Measurements from ENCODE around the gene MGLL.

The MGLL gene

DNA sequence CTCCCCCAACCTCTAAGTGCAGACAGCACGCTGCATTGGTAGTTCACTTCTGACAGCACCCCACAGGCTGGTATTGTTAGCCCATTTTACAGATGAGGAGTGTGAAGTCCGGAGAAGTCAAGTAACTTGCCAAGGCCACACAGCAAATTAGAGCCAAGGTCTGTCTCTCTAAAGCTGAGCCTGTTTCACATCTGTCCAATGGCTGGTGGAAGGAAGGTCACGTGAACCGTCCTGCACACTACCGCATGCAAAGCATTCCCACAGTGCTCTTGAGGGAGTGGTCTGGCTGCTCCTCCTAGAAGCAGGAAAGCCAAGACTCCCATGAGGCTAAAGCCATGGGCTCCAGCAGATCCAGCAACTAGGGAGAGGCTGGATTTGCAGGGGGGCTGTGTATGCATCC lies 50.0 kb downstream of the MGLL start:
- Histone ChIP-seq H3K4me2 (ENCODE audit: low read length) (no peak overlapping the region), H3K9me2 (ENCODE audit: low read depth, low read length) (no peaks in the 10 kb centered on the region), H3F3A (ENCODE audit: insufficient read depth, low read length) (no peaks in the 10 kb centered on the region), H4K20me1 (ENCODE audit: insufficient read depth, low read length) (no peaks in the 10 kb centered on the region), H3K9ac (ENCODE audit: low read length) (no peak overlapping the region), H3K27ac (ENCODE audit: low read depth, low read length, poor library complexity, severe bottlenecking) (no peak overlapping the region), H3K79me2 (ENCODE audit: insufficient read depth, low read length) (no peaks in the 10 kb centered on the region), H3K4me1 (ENCODE audit: insufficient read depth, low read length, severe bottlenecking) (no peaks in the 10 kb centered on the region), H3K27me3 (ENCODE audit: insufficient read depth, low read length) (no peaks in the 10 kb centered on the region; the same call in 1 of the 2 replicates), H3K36me3 (ENCODE audit: insufficient read depth, low read length) (no peaks in the 10 kb centered on the region), H3K4me3 (ENCODE audit: low read depth, low read length, poor library complexity, severe bottlenecking) (no peak overlapping the region), H2AFZ (ENCODE audit: low read length) (no peak overlapping the region), H3K9me3 (ENCODE audit: low read length) (no peaks in the 10 kb centered on the region)
- no peak for TF ChIP-seq CTCF (IDR thresholded peaks at IDR 0.05; ENCODE audit: low read length)
- TF ChIP-seq EZH2 (IDR thresholded peaks at IDR 0.05; ENCODE audit: borderline replicate concordance, low read length): no peak

DNA sequence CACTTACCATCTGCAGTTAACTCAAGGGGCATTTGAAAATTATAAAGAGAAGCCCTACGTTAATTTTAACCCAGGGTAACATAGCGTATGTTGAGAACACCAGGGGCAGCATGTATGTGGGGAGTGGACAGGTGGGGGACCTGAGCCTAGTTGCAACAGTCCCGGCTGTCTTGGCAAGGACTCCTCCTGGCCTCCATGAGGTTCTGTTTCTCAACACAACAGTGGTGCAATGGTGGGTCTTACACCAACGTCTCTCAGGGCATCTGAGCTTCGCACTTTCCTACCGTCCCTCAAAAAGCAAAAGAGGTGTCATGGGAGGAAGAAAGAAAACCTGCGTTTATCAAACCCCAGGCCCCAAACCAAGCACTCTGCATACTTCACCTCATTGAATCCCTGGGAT lies 50.6 kb downstream of the MGLL start:
- Histone ChIP-seq H3K9me3 (ENCODE audit: low read length) (no peaks in the 10 kb centered on the region), H3K36me3 (ENCODE audit: insufficient read depth, low read length) (no peaks in the 10 kb centered on the region), H3K4me1 (ENCODE audit: insufficient read depth, low read length, severe bottlenecking) (no peaks in the 10 kb centered on the region), H3K79me2 (ENCODE audit: insufficient read depth, low read length) (no peaks in the 10 kb centered on the region), H3K27me3 (ENCODE audit: insufficient read depth, low read length) (no peaks in the 10 kb centered on the region), H3K9me2 (ENCODE audit: low read depth, low read length) (no peaks in the 10 kb centered on the region), H3F3A (ENCODE audit: insufficient read depth, low read length) (no peaks in the 10 kb centered on the region), H3K4me2 (ENCODE audit: low read length) (no peak overlapping the region), H3K9ac (ENCODE audit: low read length) (no peak overlapping the region), H3K27ac (ENCODE audit: low read depth, low read length, poor library complexity, severe bottlenecking) (no peak overlapping the region), H3K4me3 (ENCODE audit: low read depth, low read length, poor library complexity, severe bottlenecking) (no peak overlapping the region), H2AFZ (ENCODE audit: low read length) (no peak overlapping the region), H4K20me1 (ENCODE audit: insufficient read depth, low read length) (no peaks in the 10 kb centered on the region)
- TF ChIP-seq EZH2 (IDR thresholded peaks at IDR 0.05; ENCODE audit: borderline replicate concordance, low read length): no peak
- no peak for TF ChIP-seq CTCF (IDR thresholded peaks at IDR 0.05; ENCODE audit: low read length)

GRCh38 chr3:127770671-127771355 lies 51.5 kb downstream of the MGLL start:
- Histone ChIP-seq H3K4me1 (ENCODE audit: insufficient read depth, low read length, severe bottlenecking) (no peaks in the 10 kb centered on the region), H3K4me2 (ENCODE audit: low read length) (no peak overlapping the region), H3K27ac (ENCODE audit: low read depth, low read length, poor library complexity, severe bottlenecking) (no peak overlapping the region), H2AFZ (ENCODE audit: low read length) (no peak overlapping the region), H3K27me3 (ENCODE audit: insufficient read depth, low read length) (no peaks in the 10 kb centered on the region), H3F3A (ENCODE audit: insufficient read depth, low read length) (no peaks in the 10 kb centered on the region), H4K20me1 (ENCODE audit: insufficient read depth, low read length) (no peaks in the 10 kb centered on the region), H3K36me3 (ENCODE audit: insufficient read depth, low read length) (no peaks in the 10 kb centered on the region), H3K4me3 (ENCODE audit: low read depth, low read length, poor library complexity, severe bottlenecking) (no peak overlapping the region), H3K9me2 (ENCODE audit: low read depth, low read length) (no peaks in the 10 kb centered on the region), H3K9me3 (ENCODE audit: low read length) (no peaks in the 10 kb centered on the region), H3K79me2 (ENCODE audit: insufficient read depth, low read length) (no peaks in the 10 kb centered on the region), H3K9ac (ENCODE audit: low read length) (no peak overlapping the region)
- TF ChIP-seq EZH2 (IDR thresholded peaks at IDR 0.05; ENCODE audit: borderline replicate concordance, low read length) (no peak), CTCF (IDR thresholded peaks at IDR 0.05; ENCODE audit: low read length) (no peak)

Data from OCI-LY1 (cell line).